GM19240 (cell line): ENCODE data around the gene CACNA2D2.

ENCODE experiments used
- DNase-seq: peaks from one replicate; pipeline ENCODE4 v3.0.0; 2011; ENCODE audit warnings: low spot score; ENCODE audit not compliant: insufficient read length

The CACNA2D2 gene

GRCh38 chr3:50316657-50317242 lies 186.7 kb downstream of the CACNA2D2 start:
- DNase-seq, result no peak

GRCh38 chr3:50314816-50315215 lies 188.6 kb downstream of the CACNA2D2 start:
- DNase-seq, result no peak

- DNase-seq, result no peak
These were observed 189.1 kb downstream of the CACNA2D2 start for GRCh38 chr3:50314342-50314741.
